Loucy (cell line): ENCODE results near the gene TXN2.

ENCODE experiments used
- H2AFZ ChIP-seq: fragments of 200-600 bp; sonication (generic); 2 replicates; pipeline ENCODE4 v1.6.0; 2016; ENCODE audit warnings: antibody characterized with exemption, mild to moderate bottlenecking, low read length, moderate library complexity
- H3F3A ChIP-seq: fragments of 200-600 bp; 2 replicates; pipeline ENCODE4 v1.6.0; 2016; ENCODE audit warnings: antibody characterized with exemption, low read depth, mild to moderate bottlenecking
- H3K27me3 ChIP-seq: fragments of 200-600 bp; sonication (generic); 2 replicates; pipeline ENCODE4 v1.6.1; 2014; ENCODE audit warnings: low read length, mild to moderate bottlenecking; ENCODE audit not compliant: insufficient read depth, poor library complexity, severe bottlenecking
- H3K36me3 ChIP-seq: fragments of 200-600 bp; sonication (generic); 2 replicates; pipeline ENCODE4 v1.6.1; 2016; ENCODE audit warnings: low read length; ENCODE audit not compliant: insufficient read depth
- H3K4me1 ChIP-seq: fragments of 200-600 bp; sonication (generic); 2 replicates; pipeline ENCODE4 v1.5.1; 2014; ENCODE audit warnings: low read length, mild to moderate bottlenecking; ENCODE audit not compliant: insufficient read depth, poor library complexity, severe bottlenecking
- H3K4me2 ChIP-seq: fragments of 200-600 bp; sonication (generic); 2 replicates; pipeline ENCODE4 v1.6.0; 2014; ENCODE audit warnings: antibody characterized with exemption, low read length, low read depth, mild to moderate bottlenecking; ENCODE audit not compliant: poor library complexity, severe bottlenecking
- H3K4me3 ChIP-seq: fragments of 200-600 bp; sonication (generic); 2 replicates; pipeline ENCODE4 v1.5.1; 2014; ENCODE audit warnings: low read length, mild to moderate bottlenecking, mixed read lengths; ENCODE audit not compliant: poor library complexity, severe bottlenecking
- H3K79me2 ChIP-seq: fragments of 200-600 bp; sonication (generic); 2 replicates; pipeline ENCODE4 v1.6.1; 2014; ENCODE audit warnings: low read length; ENCODE audit not compliant: insufficient read depth
- H3K9ac ChIP-seq: fragments of 200-600 bp; sonication (generic); 2 replicates; pipeline ENCODE4 v1.6.0; 2014; ENCODE audit warnings: mild to moderate bottlenecking, low read depth, low read length, moderate library complexity; ENCODE audit not compliant: poor library complexity, severe bottlenecking
- H3K9me2 ChIP-seq: fragments of 200-600 bp; sonication (generic); replicated peaks from 2 replicates; pipeline ENCODE4 v1.6.1; 2016; ENCODE audit warnings: low read depth, low read length, mixed read lengths
- H3K9me3 ChIP-seq: fragments of 200-600 bp; sonication (generic); 2 replicates; pipeline ENCODE4 v1.6.1; 2014; ENCODE audit warnings: mild to moderate bottlenecking, antibody characterized with exemption, low read length, low read depth; ENCODE audit not compliant: insufficient read depth
- H4K20me1 ChIP-seq: fragments of 200-600 bp; sonication (generic); 2 replicates; pipeline ENCODE4 v1.6.0; 2014; ENCODE audit warnings: antibody characterized with exemption, low read length, mild to moderate bottlenecking; ENCODE audit not compliant: insufficient read depth, poor library complexity, severe bottlenecking
- CTCF ChIP-seq: fragments of 200-600 bp; sonication (generic); conservative IDR thresholded peaks from 2 replicates; pipeline ENCODE4 v1.5.1; 2014; ENCODE audit warnings: mild to moderate bottlenecking, antibody characterized with exemption, low read length
- EZH2phosphoT487 ChIP-seq: fragments of 200-600 bp; IDR thresholded peaks from 2 replicates; pipeline ENCODE4 v1.6.1; 2018; ENCODE audit warnings: antibody characterized with exemption, mild to moderate bottlenecking, moderate library complexity, borderline replicate concordance

Gene TXN2

GRCh38 chr22:36442506-36443197, 38.8 kb downstream of the TXN2 start:
- Histone ChIP-seq H3F3A (no peaks in the 10 kb centered on the region), H3K9me2 (no peaks in the 10 kb centered on the region), H3K4me2 (no peak overlapping the region), H2AFZ (no peak overlapping the region), H3K79me2 (no peaks in the 10 kb centered on the region), H3K36me3 (no peaks in the 10 kb centered on the region), H4K20me1 (no peaks in the 10 kb centered on the region), H3K9ac (no peak overlapping the region), H3K4me1 (peaks cover 27% of the 10 kb centered on the region), H3K9me3 (no peaks in the 10 kb centered on the region), H3K27me3 (no peaks in the 10 kb centered on the region), H3K4me3 (no peak overlapping the region)
- TF ChIP-seq EZH2phosphoT487: no peak
- TF ChIP-seq CTCF: no peak

- TF ChIP-seq EZH2phosphoT487: no peak
- TF ChIP-seq CTCF: no peak
- H3K4me3 ChIP-seq: no peak overlapping the region
- no peaks in the 10 kb centered on the region for H3K79me2 ChIP-seq
- no peaks in the 10 kb centered on the region for H3F3A ChIP-seq
- H3K4me1 ChIP-seq: peaks cover 24% of the 10 kb centered on the region
- no peaks in the 10 kb centered on the region for H4K20me1 ChIP-seq
- no peaks in the 10 kb centered on the region for H3K36me3 ChIP-seq
- H3K9me3 ChIP-seq: no peaks in the 10 kb centered on the region
- no peak overlapping the region for H3K4me2 ChIP-seq
- H2AFZ ChIP-seq: no peak overlapping the region
- no peak overlapping the region for H3K9ac ChIP-seq
- no peaks in the 10 kb centered on the region for H3K27me3 ChIP-seq
- H3K9me2 ChIP-seq: no peaks in the 10 kb centered on the region
Measured at GRCh38 chr22:36440429-36441002, 40.9 kb downstream of the TXN2 start.

GRCh38 chr22:36439481-36440271, 41.8 kb downstream of the TXN2 start:
- no peak overlapping the region for H2AFZ ChIP-seq
- H3K9ac ChIP-seq: no peak overlapping the region
- H3K4me1 ChIP-seq: peaks cover 27% of the 10 kb centered on the region
- H3K36me3 ChIP-seq: no peaks in the 10 kb centered on the region
- H3K27me3 ChIP-seq: no peaks in the 10 kb centered on the region
- H3K4me3 ChIP-seq: no peak overlapping the region
- no peaks in the 10 kb centered on the region for H3F3A ChIP-seq
- TF ChIP-seq CTCF: no peak
- TF ChIP-seq EZH2phosphoT487: no peak
- no peaks in the 10 kb centered on the region for H3K9me2 ChIP-seq
- no peaks in the 10 kb centered on the region for H3K79me2 ChIP-seq
- no peak overlapping the region for H3K4me2 ChIP-seq
- H3K9me3 ChIP-seq: no peaks in the 10 kb centered on the region
- no peaks in the 10 kb centered on the region for H4K20me1 ChIP-seq
